Measurements from ENCODE around the gene ACTL6A. TPM values are rescaled to one million over a fixed set of nuclear protein-coding genes. Genes with fewer than 3 reads are reported as not detected.
"Not testable (repeated sequence)": the region's sequence is repeated elsewhere in the genome, so short reads cannot be mapped to it uniquely, and the experiment has no call there.

Gene ACTL6A
- total RNA-seq = 64.6 and 90.8 TPM in 2 replicates

DNA sequence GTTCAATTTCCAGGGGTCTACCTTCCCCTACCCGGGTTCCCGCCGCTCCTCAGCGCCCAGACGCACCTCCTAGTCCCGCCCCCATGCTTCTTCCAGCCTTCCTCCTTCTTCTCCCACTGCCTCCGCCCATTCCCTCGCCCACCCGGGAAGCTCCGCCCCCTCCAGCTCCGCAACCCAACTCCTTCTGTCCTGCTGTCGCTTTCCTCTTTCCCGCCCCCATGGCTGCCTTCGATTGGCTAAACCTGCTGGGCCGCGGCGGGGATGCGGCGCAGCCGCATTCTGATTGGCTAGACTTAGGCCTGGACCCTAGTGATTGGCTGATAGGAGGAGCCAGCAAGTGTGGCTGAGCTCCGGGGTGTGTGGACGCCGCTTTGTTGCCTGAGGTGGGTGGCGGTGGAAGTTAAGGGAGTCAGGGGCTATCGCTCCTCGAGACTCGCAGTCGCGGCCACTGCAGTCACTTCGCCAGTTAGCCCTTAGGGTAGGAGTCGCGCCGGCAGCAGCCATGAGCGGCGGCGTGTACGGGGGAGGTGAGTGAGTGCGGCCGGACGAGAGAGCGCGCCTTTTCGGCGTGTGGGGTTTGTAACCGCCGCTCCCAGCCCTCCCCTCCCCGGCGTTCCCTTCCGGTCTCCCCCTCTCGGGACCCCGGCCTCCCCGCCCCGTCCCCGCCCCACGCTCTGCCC lies at the start of gene ACTL6A:
Gene ACTL6A, plus strand, starts transcription at position 336 of the 680 bp plus-strand sequence. Its CDS starts 167 bp downstream, at position 503.
- FAIRE-seq (no peak), DNase-seq (ENCODE audit: low read depth) (peak; percentile 98)
- no peak for TF ChIP-seq CTCF (IDR thresholded peaks at IDR 0.05; ENCODE audit: insufficient read depth, low read length, severe bottlenecking)
- peak within 1 kb of the TSS; percentile 86 for H3K4me3 ChIP-seq (ENCODE audit: low read depth, low read length)
- no peaks in the 10 kb centered on the region for H3K36me3 ChIP-seq (ENCODE audit: control insufficient read depth, insufficient read depth, low read length)
- H3K27me3 ChIP-seq (ENCODE audit: control insufficient read depth, insufficient read depth, low read length) = no peaks in the 10 kb centered on the region

DNA sequence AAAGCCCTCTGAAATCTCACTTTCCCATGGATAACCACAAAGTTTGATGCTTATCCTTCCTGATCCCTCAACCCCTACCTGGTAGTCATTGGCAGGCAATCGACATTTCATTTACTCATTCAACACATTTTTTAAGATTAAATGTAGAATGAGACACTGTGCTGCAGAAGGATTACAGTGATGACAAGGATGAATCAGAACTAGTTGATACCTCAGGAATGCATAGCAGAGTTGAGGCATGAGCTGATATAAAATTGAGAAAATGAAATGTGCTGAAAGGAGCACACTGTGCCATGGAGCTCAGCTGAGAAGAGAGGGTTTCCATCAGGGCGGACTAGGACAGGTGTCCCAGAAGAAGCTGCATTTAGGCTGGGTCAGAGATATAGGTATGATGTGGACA lies 48.9 kb upstream of the ACTL6A start:
- DNase-seq (ENCODE audit: low read depth) = peak; percentile 36
- H3K36me3 ChIP-seq (ENCODE audit: control insufficient read depth, insufficient read depth, low read length) = no peaks in the 10 kb centered on the region
- TF ChIP-seq CTCF (IDR thresholded peaks at IDR 0.05; ENCODE audit: insufficient read depth, low read length, severe bottlenecking) = no peak
- no peak overlapping the region for H3K4me3 ChIP-seq (ENCODE audit: low read depth, low read length)
- no peak for FAIRE-seq
- H3K27me3 ChIP-seq (ENCODE audit: control insufficient read depth, insufficient read depth, low read length) = no peaks in the 10 kb centered on the region

DNA sequence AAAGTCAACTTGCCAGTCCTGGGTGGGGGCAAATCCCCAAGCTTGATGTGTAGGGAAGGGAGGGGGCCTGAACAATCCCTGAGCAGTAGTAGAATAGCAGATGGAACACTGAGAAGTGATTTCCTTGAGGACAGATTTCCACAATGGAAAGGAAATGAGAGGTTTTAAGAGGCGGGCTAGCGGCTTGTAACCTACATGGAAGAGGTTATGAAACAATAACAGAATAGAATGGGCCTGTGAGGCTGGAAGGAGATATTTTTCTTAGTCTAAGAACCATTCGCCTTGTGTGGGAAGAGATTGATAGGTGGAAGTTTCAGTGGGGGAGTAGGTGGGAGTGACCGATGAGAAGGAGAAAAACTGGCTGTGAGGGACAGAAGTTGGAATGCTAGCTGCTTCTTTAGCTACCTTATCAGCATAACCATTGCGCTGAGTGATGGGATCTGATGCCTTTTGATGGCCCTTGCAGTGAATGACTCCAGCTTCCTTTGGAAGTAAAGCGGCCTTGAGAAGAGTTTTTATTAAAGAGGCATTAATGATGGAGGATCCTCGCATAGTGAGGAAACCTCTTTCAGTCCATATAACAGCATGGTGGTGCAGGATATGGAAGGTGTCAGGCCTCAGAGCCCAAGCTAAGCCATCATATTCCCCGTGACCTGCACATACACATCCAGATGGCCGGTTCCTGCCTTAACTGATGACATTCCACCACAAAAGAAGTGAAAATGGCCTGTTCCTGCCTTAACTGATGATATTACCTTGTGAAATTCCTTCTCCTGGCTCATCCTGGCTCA lies 46.1 kb upstream of the ACTL6A start:
- not testable (repeated sequence) for FAIRE-seq

DNA sequence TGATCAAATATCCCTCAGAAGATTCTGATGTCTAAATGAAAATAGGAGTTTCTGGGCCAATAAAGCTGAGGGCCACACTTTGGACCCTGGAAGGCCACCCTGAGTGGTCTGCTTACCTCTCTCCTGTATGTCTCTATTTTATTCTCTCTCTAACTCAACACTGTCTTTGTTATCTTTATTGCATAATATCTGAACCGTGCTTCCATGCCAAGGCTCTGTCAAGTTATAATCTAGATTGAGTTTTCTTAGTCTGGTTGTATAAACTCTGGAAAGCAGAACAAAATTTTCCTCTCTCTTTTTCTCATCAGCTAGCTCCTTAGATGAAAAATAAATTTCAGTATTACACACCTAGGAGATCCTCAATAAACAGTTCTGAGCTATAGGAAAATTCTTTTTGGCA lies 36.2 kb upstream of the ACTL6A start:
- H3K4me3 ChIP-seq (ENCODE audit: low read depth, low read length) = no peak overlapping the region
- DNase-seq (ENCODE audit: low read depth) (no peak), FAIRE-seq (no peak)
- no peaks in the 10 kb centered on the region for H3K36me3 ChIP-seq (ENCODE audit: control insufficient read depth, insufficient read depth, low read length)
- H3K27me3 ChIP-seq (ENCODE audit: control insufficient read depth, insufficient read depth, low read length) = no peaks in the 10 kb centered on the region
- no peak for TF ChIP-seq CTCF (IDR thresholded peaks at IDR 0.05; ENCODE audit: insufficient read depth, low read length, severe bottlenecking)

More for the DNA sequence above, 46.1 kb upstream of the ACTL6A start:
- not testable (repeated sequence) for H3K36me3 ChIP-seq (ENCODE audit: control insufficient read depth, insufficient read depth, low read length); H3K27me3 ChIP-seq (ENCODE audit: control insufficient read depth, insufficient read depth, low read length); H3K4me3 ChIP-seq (ENCODE audit: low read depth, low read length); DNase-seq (ENCODE audit: low read depth)

GRCh38 chr3:179526989-179527391 lies 35.7 kb upstream of the ACTL6A start:
- no peaks in the 10 kb centered on the region for H3K36me3 ChIP-seq (ENCODE audit: control insufficient read depth, insufficient read depth, low read length)
- H3K4me3 ChIP-seq (ENCODE audit: low read depth, low read length) = no peak overlapping the region
- H3K27me3 ChIP-seq (ENCODE audit: control insufficient read depth, insufficient read depth, low read length) = no peaks in the 10 kb centered on the region
- TF ChIP-seq CTCF (IDR thresholded peaks at IDR 0.05; ENCODE audit: insufficient read depth, low read length, severe bottlenecking) = no peak
- FAIRE-seq (no peak), DNase-seq (ENCODE audit: low read depth) (peak; percentile 21)

- Histone ChIP-seq H3K36me3 (ENCODE audit: control insufficient read depth, insufficient read depth, low read length) (no peaks in the 10 kb centered on the region), H3K27me3 (ENCODE audit: control insufficient read depth, insufficient read depth, low read length) (no peaks in the 10 kb centered on the region), H3K4me3 (ENCODE audit: low read depth, low read length) (no peak overlapping the region)
- FAIRE-seq = no peak
- peak; percentile 78 for DNase-seq (ENCODE audit: low read depth)
- no peak for TF ChIP-seq CTCF (IDR thresholded peaks at IDR 0.05; ENCODE audit: insufficient read depth, low read length, severe bottlenecking)
These were observed 34.0 kb upstream of the ACTL6A start for GRCh38 chr3:179528772-179529171.
